ENCODE results near the gene GALNT18.

Gene GALNT18

GRCh38 chr11:11231763-11232162 lies 390.0 kb downstream of the GALNT18 start:
- Mint-ChIP-seq H3K27ac (no peak overlapping the region), H3K4me3 (no peak overlapping the region), H3K9me3 (no peaks in the 10 kb centered on the region), H3K27me3 (peaks cover 7% of the 10 kb centered on the region), H3K4me1 (no peaks in the 10 kb centered on the region), H3K36me3 (no peaks in the 10 kb centered on the region)
- DNase-seq (ENCODE audit: low spot score in 2 of 2) = no peak
- ATAC-seq (ENCODE audit: low read depth) = no peak

- H3K9me3 Mint-ChIP-seq = no peaks in the 10 kb centered on the region
- H3K27ac Mint-ChIP-seq = no peak overlapping the region
- ATAC-seq (ENCODE audit: low read depth) (no peak), DNase-seq (ENCODE audit: low spot score in 2 of 2) (no peak)
- H3K4me1 Mint-ChIP-seq = no peaks in the 10 kb centered on the region
- H3K36me3 Mint-ChIP-seq = no peaks in the 10 kb centered on the region
- no peak overlapping the region for H3K4me3 Mint-ChIP-seq
- H3K27me3 Mint-ChIP-seq = peaks cover 7% of the 10 kb centered on the region
These were observed 390.8 kb downstream of the GALNT18 start for GRCh38 chr11:11230802-11231562.

- H3K36me3 Mint-ChIP-seq = no peaks in the 10 kb centered on the region
- H3K9me3 Mint-ChIP-seq = no peaks in the 10 kb centered on the region
- no peak overlapping the region for H3K4me3 Mint-ChIP-seq
- H3K27ac Mint-ChIP-seq = no peak overlapping the region
- H3K27me3 Mint-ChIP-seq = peaks cover 9% of the 10 kb centered on the region
- H3K4me1 Mint-ChIP-seq = no peaks in the 10 kb centered on the region
- DNase-seq (ENCODE audit: low spot score in 2 of 2) (no peak), ATAC-seq (ENCODE audit: low read depth) (no peak)
These were observed 391.7 kb downstream of the GALNT18 start for GRCh38 chr11:11230087-11230486.

- DNase-seq (ENCODE audit: low spot score in 2 of 2) = no peak
- no peak overlapping the region for H3K4me3 Mint-ChIP-seq
- no peaks in the 10 kb centered on the region for H3K9me3 Mint-ChIP-seq
- no peaks in the 10 kb centered on the region for H3K4me1 Mint-ChIP-seq
- H3K36me3 Mint-ChIP-seq = no peaks in the 10 kb centered on the region
- ATAC-seq (ENCODE audit: low read depth) = no peak
- no peak overlapping the region for H3K27ac Mint-ChIP-seq
- peaks cover 9% of the 10 kb centered on the region for H3K27me3 Mint-ChIP-seq
These were observed 392.2 kb downstream of the GALNT18 start for GRCh38 chr11:11229647-11230046.

- H3K36me3 Mint-ChIP-seq = no peaks in the 10 kb centered on the region
- DNase-seq (ENCODE audit: low spot score in 2 of 2) (no peak), ATAC-seq (ENCODE audit: low read depth) (no peak)
- no peak overlapping the region for H3K4me3 Mint-ChIP-seq
- no peaks in the 10 kb centered on the region for H3K9me3 Mint-ChIP-seq
- no peak overlapping the region for H3K27ac Mint-ChIP-seq
- H3K4me1 Mint-ChIP-seq = no peaks in the 10 kb centered on the region
- H3K27me3 Mint-ChIP-seq = peaks cover 6% of the 10 kb centered on the region
These were observed 394.3 kb downstream of the GALNT18 start for GRCh38 chr11:11227296-11228085.

Measured in memory B cell (primary cell).